Esophagus squamous epithelium (tissue), 4 donors: Measurements from ENCODE around the gene SLC1A4.

ENCODE experiments used
- POLR2A ChIP-seq, 4 donors: fragments of 450-650 bp; IDR thresholded peaks; one replicate each; pipeline ENCODE4 v1.6.1; 2017; ENCODE audit warnings: antibody characterized with exemption in 4 of 4, mild to moderate bottlenecking in 4 of 4, moderate library complexity in 3 of 4
- TF ChIP-seq, protein P1 (sequence below), 6 experiments: fragments of 450-650 bp in 4 of 6; fragments of 200-600 bp in 2 of 6; sonication (generic) in 2 of 6; IDR thresholded peaks; one replicate each; pipeline ENCODE4 v1.5.1; 2016 to 2019; ENCODE audit warnings: antibody characterized with exemption in 6 of 6, mild to moderate bottlenecking in 4 of 6, moderate library complexity in 4 of 6

DNA sequence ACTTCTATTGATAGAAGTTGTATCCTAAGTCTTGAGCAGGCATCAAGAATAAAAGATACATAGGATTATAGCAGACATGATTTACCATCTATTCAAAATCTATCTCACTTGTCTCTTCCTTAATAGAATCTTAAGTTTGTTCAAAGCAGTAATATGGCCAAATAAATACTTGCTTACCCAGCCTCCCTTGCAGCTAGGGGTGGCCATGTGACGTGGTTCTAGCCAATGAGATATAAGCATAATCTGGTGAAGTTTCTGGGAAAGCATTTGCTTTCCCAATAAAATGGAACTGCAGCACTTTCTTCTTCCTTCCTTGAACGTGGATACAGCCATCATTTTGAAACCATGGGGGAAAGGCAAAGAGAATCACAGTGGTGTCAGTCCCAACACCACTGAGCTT, 33.7 kb upstream of the SLC1A4 start:
- TF ChIP-seq, protein P1, sequence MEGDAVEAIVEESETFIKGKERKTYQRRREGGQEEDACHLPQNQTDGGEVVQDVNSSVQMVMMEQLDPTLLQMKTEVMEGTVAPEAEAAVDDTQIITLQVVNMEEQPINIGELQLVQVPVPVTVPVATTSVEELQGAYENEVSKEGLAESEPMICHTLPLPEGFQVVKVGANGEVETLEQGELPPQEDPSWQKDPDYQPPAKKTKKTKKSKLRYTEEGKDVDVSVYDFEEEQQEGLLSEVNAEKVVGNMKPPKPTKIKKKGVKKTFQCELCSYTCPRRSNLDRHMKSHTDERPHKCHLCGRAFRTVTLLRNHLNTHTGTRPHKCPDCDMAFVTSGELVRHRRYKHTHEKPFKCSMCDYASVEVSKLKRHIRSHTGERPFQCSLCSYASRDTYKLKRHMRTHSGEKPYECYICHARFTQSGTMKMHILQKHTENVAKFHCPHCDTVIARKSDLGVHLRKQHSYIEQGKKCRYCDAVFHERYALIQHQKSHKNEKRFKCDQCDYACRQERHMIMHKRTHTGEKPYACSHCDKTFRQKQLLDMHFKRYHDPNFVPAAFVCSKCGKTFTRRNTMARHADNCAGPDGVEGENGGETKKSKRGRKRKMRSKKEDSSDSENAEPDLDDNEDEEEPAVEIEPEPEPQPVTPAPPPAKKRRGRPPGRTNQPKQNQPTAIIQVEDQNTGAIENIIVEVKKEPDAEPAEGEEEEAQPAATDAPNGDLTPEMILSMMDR (IDR thresholded peaks at IDR 0.05), result no peak
- no peak for TF ChIP-seq POLR2A (IDR thresholded peaks at IDR 0.05)
